DND-41 (cell line): ENCODE measurements around the gene CLCA2.

ENCODE experiments used
- CTCF ChIP-seq: IDR thresholded peaks from 2 replicates; pipeline ENCODE4 v1.5.1; 2012; ENCODE audit warnings: borderline replicate concordance, low read length, moderate library complexity, mild to moderate bottlenecking; ENCODE audit not compliant: poor library complexity, severe bottlenecking; ENCODE audit errors: extremely low read depth
- EZH2 ChIP-seq: IDR thresholded peaks from 3 replicates; pipeline ENCODE4 v1.6.1; 2012; ENCODE audit warnings: borderline replicate concordance, low read depth, mild to moderate bottlenecking, moderate library complexity, low read length, inconsistent platforms; ENCODE audit not compliant: severe bottlenecking

- TF ChIP-seq CTCF (no peak), EZH2 (no peak)
These were observed 80.1 kb downstream of the CLCA2 start for GRCh38 chr1:86504137-86504479.
